Fibroblast of lung (primary cell): ENCODE measurements around the gene GON4L. TPM values are rescaled to one million over a fixed set of nuclear protein-coding genes. Genes with fewer than 3 reads are reported as not detected.

Experiments
- DNase-seq, 2 donors: peaks; one replicate each; pipeline versions ENCODE4 v3.0.0 to v3.0.0-alpha.2; 2010; ENCODE audit warnings: low read depth in 2 of 2
- H2AFZ ChIP-seq: 2 replicates; pipeline ENCODE4 v1.5.1; 2012; ENCODE audit warnings: low read length, control low read depth, inconsistent platforms
- H3K27ac ChIP-seq: 2 replicates; pipeline ENCODE4 v1.5.1; 2011; ENCODE audit warnings: low read length, control low read depth; ENCODE audit not compliant: insufficient read depth
- H3K27me3 ChIP-seq: 2 replicates; pipeline ENCODE4 v1.5.1; 2011; ENCODE audit warnings: mild to moderate bottlenecking, low read length; ENCODE audit not compliant: control insufficient read depth, insufficient read depth
- H3K36me3 ChIP-seq: 2 replicates; pipeline ENCODE4 v1.5.1; 2011; ENCODE audit warnings: low read length; ENCODE audit not compliant: control insufficient read depth, insufficient read depth
- H3K4me1 ChIP-seq: 2 replicates; pipeline ENCODE4 v1.5.1; 2011; ENCODE audit warnings: low read length; ENCODE audit not compliant: control insufficient read depth, insufficient read depth; ENCODE audit errors: extremely low read depth
- H3K4me2 ChIP-seq: 2 replicates; pipeline ENCODE4 v1.5.1; 2011; ENCODE audit warnings: low read length, control low read depth; ENCODE audit not compliant: insufficient read depth; ENCODE audit errors: extremely low read depth
- H3K4me3 ChIP-seq, 4 experiments: fragments of 200-600 bp in 1 of 4; sonication (generic) in 1 of 4; replicated peaks in 1 of 4; 2 replicates each; pipeline ENCODE4 v1.5.1; 2011 to 2016; ENCODE audit warnings: low read length in 4 of 4, low read depth in 3 of 4, mild to moderate bottlenecking in 3 of 4, control low read depth in 2 of 4, inconsistent platforms in 1 of 4, mixed read lengths in 1 of 4; ENCODE audit not compliant: insufficient read depth in 1 of 4; ENCODE audit errors: control extremely low read depth in 1 of 4
- H3K79me2 ChIP-seq: 2 replicates; pipeline ENCODE4 v1.5.1; 2012; ENCODE audit warnings: mild to moderate bottlenecking, low read length, inconsistent platforms; ENCODE audit not compliant: control insufficient read depth, insufficient read depth
- H3K9ac ChIP-seq: 2 replicates; pipeline ENCODE4 v1.5.1; 2011; ENCODE audit warnings: mild to moderate bottlenecking, low read length, control low read depth; ENCODE audit not compliant: insufficient read depth
- H3K9me3 ChIP-seq: 2 replicates; pipeline ENCODE4 v1.5.1; 2012; ENCODE audit warnings: low read depth, low read length; ENCODE audit not compliant: control insufficient read depth, insufficient read depth
- H4K20me1 ChIP-seq: 2 replicates; pipeline ENCODE4 v1.5.1; 2011; ENCODE audit warnings: low read length; ENCODE audit not compliant: control insufficient read depth, insufficient read depth; ENCODE audit errors: extremely low read depth
- EZH2 ChIP-seq: IDR thresholded peaks from 2 replicates; pipeline ENCODE4 v1.5.1; 2012; ENCODE audit warnings: low read length, control low read depth, mild to moderate bottlenecking; ENCODE audit errors: missing control alignments
- polyA plus RNA-seq, 2 donors: library from polyadenylated mRNA; depleted of rRNA in 1 of 2; stranded (reverse) in 1 of 2; unstranded in 1 of 2; fragments of >200 nt; gene quantifications; 2 replicates each; pipeline ENCODE4 v1.2.1, GENCODE V29; 2011 to 2012; ENCODE audit warnings: missing spikeins in 1 of 2
- total RNA-seq: library from RNA; depleted of rRNA; stranded (reverse); fragments of >200 nt; gene quantifications from 2 replicates; pipeline ENCODE4 v1.2.1, GENCODE V29; 2014
- TF ChIP-seq, protein P1 (sequence below), 2 donors: IDR thresholded peaks in 1 of 2; conservative IDR thresholded peaks in 1 of 2; 1 replicate in 1 of 2; 2 replicates in 1 of 2; pipeline ENCODE4 v1.5.1; 2011 to 2012; ENCODE audit warnings: low read length in 2 of 2, control low read depth in 1 of 2, inconsistent platforms in 1 of 2, low read depth in 1 of 2, mild to moderate bottlenecking in 1 of 2

The GON4L gene
- total and polyA plus RNA-seq, 2 donors (not counting 1 experiment from before 2014, with no cell fraction given), result 20.2 to 30.9 TPM

DNA sequence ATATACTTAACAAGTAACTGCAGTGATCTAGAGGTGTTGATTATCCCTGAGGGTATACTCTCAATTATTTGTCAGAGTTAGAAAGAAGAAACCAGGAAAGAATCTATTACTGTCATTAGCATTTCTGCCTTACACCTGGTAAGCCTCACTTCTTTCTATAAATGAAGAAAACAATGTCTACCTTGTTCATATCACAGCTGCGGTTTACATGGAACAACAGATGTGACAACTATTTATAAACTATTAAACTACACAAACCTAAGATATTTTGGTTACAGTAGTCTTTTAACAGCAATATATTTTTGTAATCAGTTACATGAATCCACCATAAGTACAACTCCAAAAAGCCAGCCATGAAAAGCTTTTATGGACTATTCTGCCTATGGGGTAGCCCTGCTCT, 40.7 kb downstream of the GON4L start:
- Histone ChIP-seq H3K79me2 (no peaks in the 10 kb centered on the region), H4K20me1 (no peaks in the 10 kb centered on the region), H3K4me2 (no peak overlapping the region), H3K4me3 (no peak overlapping the region), H3K9ac (no peak overlapping the region), H3K9me3 (no peaks in the 10 kb centered on the region), H3K27ac (no peak overlapping the region), H3K27me3 (no peaks in the 10 kb centered on the region), H3K36me3 (peaks cover 3% of the 10 kb centered on the region), H2AFZ (no peak overlapping the region), H3K4me1 (no peaks in the 10 kb centered on the region)
- no peak for DNase-seq
- TF ChIP-seq, protein P1, sequence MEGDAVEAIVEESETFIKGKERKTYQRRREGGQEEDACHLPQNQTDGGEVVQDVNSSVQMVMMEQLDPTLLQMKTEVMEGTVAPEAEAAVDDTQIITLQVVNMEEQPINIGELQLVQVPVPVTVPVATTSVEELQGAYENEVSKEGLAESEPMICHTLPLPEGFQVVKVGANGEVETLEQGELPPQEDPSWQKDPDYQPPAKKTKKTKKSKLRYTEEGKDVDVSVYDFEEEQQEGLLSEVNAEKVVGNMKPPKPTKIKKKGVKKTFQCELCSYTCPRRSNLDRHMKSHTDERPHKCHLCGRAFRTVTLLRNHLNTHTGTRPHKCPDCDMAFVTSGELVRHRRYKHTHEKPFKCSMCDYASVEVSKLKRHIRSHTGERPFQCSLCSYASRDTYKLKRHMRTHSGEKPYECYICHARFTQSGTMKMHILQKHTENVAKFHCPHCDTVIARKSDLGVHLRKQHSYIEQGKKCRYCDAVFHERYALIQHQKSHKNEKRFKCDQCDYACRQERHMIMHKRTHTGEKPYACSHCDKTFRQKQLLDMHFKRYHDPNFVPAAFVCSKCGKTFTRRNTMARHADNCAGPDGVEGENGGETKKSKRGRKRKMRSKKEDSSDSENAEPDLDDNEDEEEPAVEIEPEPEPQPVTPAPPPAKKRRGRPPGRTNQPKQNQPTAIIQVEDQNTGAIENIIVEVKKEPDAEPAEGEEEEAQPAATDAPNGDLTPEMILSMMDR (conservative IDR thresholded peaks at IDR 0.05 in 1 of 2, IDR thresholded peaks at IDR 0.05 in 1 of 2; ENCODE audit: low read depth in 1 of 2, low read length in 2 of 2), result no peak
- no peak for TF ChIP-seq EZH2

GRCh38 chr1:155813672-155814071, 43.3 kb downstream of the GON4L start:
- Histone ChIP-seq H3K4me1 (no peaks in the 10 kb centered on the region), H3K27ac (no peak overlapping the region), H3K79me2 (no peaks in the 10 kb centered on the region), H3K27me3 (no peaks in the 10 kb centered on the region), H3K9ac (no peak overlapping the region), H3K4me2 (no peak overlapping the region), H3K9me3 (no peaks in the 10 kb centered on the region), H4K20me1 (no peaks in the 10 kb centered on the region), H3K4me3 (no peak overlapping the region), H3K36me3 (peaks cover 3% of the 10 kb centered on the region), H2AFZ (no peak overlapping the region)
- TF ChIP-seq, protein P1 (conservative IDR thresholded peaks at IDR 0.05 in 1 of 2, IDR thresholded peaks at IDR 0.05 in 1 of 2; ENCODE audit: low read depth in 1 of 2, low read length in 2 of 2), result no peak
- no peak for TF ChIP-seq EZH2
- no peak for DNase-seq

- no peak overlapping the region for H3K4me2 ChIP-seq
- no peaks in the 10 kb centered on the region for H4K20me1 ChIP-seq
- no peak overlapping the region for H3K9ac ChIP-seq
- no peak overlapping the region for H3K27ac ChIP-seq
- no peaks in the 10 kb centered on the region for H3K79me2 ChIP-seq
- DNase-seq, result no peak
- TF ChIP-seq, protein P1 (conservative IDR thresholded peaks at IDR 0.05 in 1 of 2, IDR thresholded peaks at IDR 0.05 in 1 of 2; ENCODE audit: low read depth in 1 of 2, low read length in 2 of 2), result no peak
- no peak for TF ChIP-seq EZH2
- H3K27me3 ChIP-seq, result no peaks in the 10 kb centered on the region
- no peaks in the 10 kb centered on the region for H3K4me1 ChIP-seq
- no peak overlapping the region for H3K4me3 ChIP-seq
- peaks cover 3% of the 10 kb centered on the region for H3K36me3 ChIP-seq
- H3K9me3 ChIP-seq, result no peaks in the 10 kb centered on the region
- H2AFZ ChIP-seq, result no peak overlapping the region
Measured at GRCh38 chr1:155812878-155813277, 44.1 kb downstream of the GON4L start.
